ENCODE measurements around the gene DEFB132.

DEFB132 gene

DNA sequence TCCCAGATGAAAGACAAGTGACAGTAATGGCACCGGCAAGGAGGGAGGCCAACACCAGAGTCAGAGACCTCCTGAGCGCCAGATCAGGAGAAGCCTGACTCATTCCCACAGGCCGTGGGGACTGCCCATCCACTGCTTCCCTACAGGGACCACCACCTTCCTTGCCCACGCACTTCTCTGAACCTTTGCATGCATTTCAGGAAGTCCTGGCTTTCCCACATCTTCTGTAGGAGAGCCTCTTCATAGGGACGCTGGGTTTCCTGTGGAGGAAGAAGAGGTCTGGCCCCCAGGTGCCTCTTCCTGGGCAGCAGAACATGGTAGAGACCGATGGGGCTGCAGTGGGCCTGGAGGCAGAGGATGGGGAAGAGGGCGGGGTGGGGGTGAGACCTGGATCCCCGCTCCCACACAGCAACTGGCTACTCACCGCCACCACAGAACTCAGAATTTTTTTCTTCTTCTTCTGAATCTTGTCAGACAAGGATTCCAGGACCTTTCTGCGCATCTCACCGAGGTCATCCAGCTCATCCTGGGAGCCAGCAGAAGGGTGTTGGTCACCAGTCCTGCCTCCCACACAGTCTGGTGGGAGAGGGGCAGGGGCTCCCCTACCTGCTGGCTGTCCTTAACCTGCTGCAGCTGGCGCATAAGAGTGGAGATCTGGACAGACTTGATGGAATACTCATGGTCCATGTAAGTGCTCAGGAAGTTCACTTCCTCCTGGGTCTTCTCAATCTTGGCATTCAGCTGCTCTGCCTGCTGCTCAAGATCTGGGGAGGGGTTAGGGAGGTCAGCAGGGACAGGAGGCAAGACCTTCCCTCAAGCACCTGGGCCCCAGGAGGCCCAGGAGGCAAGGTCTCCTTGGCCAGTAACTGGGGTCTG, 19.3 kb downstream of the DEFB132 start:
- Histone ChIP-seq H4K20me1 (ENCODE audit: low read depth, low read length) (no peaks in the 10 kb centered on the region), H3K9me2 (replicated peaks; ENCODE audit: insufficient read depth, low read length) (no peaks in the 10 kb centered on the region), H3F3A (ENCODE audit: insufficient read depth) (no peaks in the 10 kb centered on the region), H3K9ac (ENCODE audit: low read length) (no peak overlapping the region), H3K79me2 (ENCODE audit: insufficient read depth, low read length) (no peaks in the 10 kb centered on the region), H2AFZ (ENCODE audit: low read depth, low read length, severe bottlenecking) (no peak overlapping the region), H3K27ac (ENCODE audit: low read depth, low read length) (no peak overlapping the region), H3K27me3 (ENCODE audit: low read length) (no peaks in the 10 kb centered on the region), H3K4me2 (ENCODE audit: low read depth, low read length, poor library complexity, severe bottlenecking) (no peak overlapping the region), H3K9me3 (ENCODE audit: insufficient read depth, low read length) (no peaks in the 10 kb centered on the region), H3K4me3 (ENCODE audit: insufficient read depth, low read length, poor library complexity, severe bottlenecking) (no peak overlapping the region), H3K36me3 (ENCODE audit: low read length) (no peaks in the 10 kb centered on the region)
- TF ChIP-seq, protein P1, sequence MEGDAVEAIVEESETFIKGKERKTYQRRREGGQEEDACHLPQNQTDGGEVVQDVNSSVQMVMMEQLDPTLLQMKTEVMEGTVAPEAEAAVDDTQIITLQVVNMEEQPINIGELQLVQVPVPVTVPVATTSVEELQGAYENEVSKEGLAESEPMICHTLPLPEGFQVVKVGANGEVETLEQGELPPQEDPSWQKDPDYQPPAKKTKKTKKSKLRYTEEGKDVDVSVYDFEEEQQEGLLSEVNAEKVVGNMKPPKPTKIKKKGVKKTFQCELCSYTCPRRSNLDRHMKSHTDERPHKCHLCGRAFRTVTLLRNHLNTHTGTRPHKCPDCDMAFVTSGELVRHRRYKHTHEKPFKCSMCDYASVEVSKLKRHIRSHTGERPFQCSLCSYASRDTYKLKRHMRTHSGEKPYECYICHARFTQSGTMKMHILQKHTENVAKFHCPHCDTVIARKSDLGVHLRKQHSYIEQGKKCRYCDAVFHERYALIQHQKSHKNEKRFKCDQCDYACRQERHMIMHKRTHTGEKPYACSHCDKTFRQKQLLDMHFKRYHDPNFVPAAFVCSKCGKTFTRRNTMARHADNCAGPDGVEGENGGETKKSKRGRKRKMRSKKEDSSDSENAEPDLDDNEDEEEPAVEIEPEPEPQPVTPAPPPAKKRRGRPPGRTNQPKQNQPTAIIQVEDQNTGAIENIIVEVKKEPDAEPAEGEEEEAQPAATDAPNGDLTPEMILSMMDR (IDR thresholded peaks at IDR 0.05; ENCODE audit: insufficient read depth, low read length, poor library complexity, severe bottlenecking): no peak
- TF ChIP-seq EZH2phosphoT487 (conservative IDR thresholded peaks at IDR 0.05; ENCODE audit: low read length): no peak

DNA sequence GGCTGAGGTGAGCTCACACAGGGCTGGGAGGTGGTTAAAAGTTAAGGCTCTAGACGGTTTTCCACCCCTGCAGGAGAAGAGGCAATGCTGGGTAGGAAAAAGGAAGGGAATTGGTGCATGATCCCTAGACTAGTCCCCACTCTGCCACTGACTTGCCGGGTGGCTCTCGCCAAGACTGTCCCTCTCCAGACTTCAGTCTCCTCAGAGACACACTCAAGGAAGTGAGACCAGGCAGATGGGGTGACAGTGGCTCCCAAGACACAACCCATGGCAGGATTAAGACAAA, 19.9 kb downstream of the DEFB132 start:
- no peaks in the 10 kb centered on the region for H3K27me3 ChIP-seq (ENCODE audit: low read length)
- no peak overlapping the region for H3K4me3 ChIP-seq (ENCODE audit: insufficient read depth, low read length, poor library complexity, severe bottlenecking)
- no peaks in the 10 kb centered on the region for H3K36me3 ChIP-seq (ENCODE audit: low read length)
- no peaks in the 10 kb centered on the region for H3K9me3 ChIP-seq (ENCODE audit: insufficient read depth, low read length)
- TF ChIP-seq, protein P1 (IDR thresholded peaks at IDR 0.05; ENCODE audit: insufficient read depth, low read length, poor library complexity, severe bottlenecking): no peak
- no peak for TF ChIP-seq EZH2phosphoT487 (conservative IDR thresholded peaks at IDR 0.05; ENCODE audit: low read length)
- no peaks in the 10 kb centered on the region for H3K9me2 ChIP-seq (replicated peaks; ENCODE audit: insufficient read depth, low read length)
- no peaks in the 10 kb centered on the region for H3K79me2 ChIP-seq (ENCODE audit: insufficient read depth, low read length)
- no peaks in the 10 kb centered on the region for H4K20me1 ChIP-seq (ENCODE audit: low read depth, low read length)
- no peak overlapping the region for H3K27ac ChIP-seq (ENCODE audit: low read depth, low read length)
- H2AFZ ChIP-seq (ENCODE audit: low read depth, low read length, severe bottlenecking): no peak overlapping the region
- H3K9ac ChIP-seq (ENCODE audit: low read length): no peak overlapping the region
- no peaks in the 10 kb centered on the region for H3F3A ChIP-seq (ENCODE audit: insufficient read depth)
- no peak overlapping the region for H3K4me2 ChIP-seq (ENCODE audit: low read depth, low read length, poor library complexity, severe bottlenecking)

DNA sequence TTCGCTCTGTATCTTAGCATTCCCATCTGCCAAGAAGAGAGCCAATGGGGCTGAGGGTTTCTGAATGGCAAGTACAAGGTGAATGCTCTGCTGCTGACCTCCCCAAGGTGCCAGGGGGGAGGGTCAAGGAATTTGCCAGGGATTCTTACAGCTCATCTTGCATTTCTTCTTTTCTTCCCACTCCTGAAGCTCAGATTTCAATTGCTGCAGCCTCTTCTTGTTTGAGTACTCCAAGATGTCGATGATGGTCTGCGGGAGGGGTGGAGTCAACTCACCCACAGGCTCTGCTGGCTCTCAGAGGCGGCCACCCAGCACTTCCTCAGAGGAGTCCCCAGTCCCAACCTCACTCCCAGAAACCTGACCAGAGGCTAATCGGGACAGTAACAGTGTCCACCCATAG, 20.7 kb downstream of the DEFB132 start:
- no peaks in the 10 kb centered on the region for H3K27me3 ChIP-seq (ENCODE audit: low read length)
- H4K20me1 ChIP-seq (ENCODE audit: low read depth, low read length): no peaks in the 10 kb centered on the region
- H3K4me2 ChIP-seq (ENCODE audit: low read depth, low read length, poor library complexity, severe bottlenecking): no peak overlapping the region
- H3K9me3 ChIP-seq (ENCODE audit: insufficient read depth, low read length): no peaks in the 10 kb centered on the region
- no peak overlapping the region for H3K4me3 ChIP-seq (ENCODE audit: insufficient read depth, low read length, poor library complexity, severe bottlenecking)
- no peaks in the 10 kb centered on the region for H3K79me2 ChIP-seq (ENCODE audit: insufficient read depth, low read length)
- no peak overlapping the region for H3K9ac ChIP-seq (ENCODE audit: low read length)
- TF ChIP-seq EZH2phosphoT487 (conservative IDR thresholded peaks at IDR 0.05; ENCODE audit: low read length): no peak
- TF ChIP-seq, protein P1 (IDR thresholded peaks at IDR 0.05; ENCODE audit: insufficient read depth, low read length, poor library complexity, severe bottlenecking): no peak
- no peaks in the 10 kb centered on the region for H3F3A ChIP-seq (ENCODE audit: insufficient read depth)
- H3K9me2 ChIP-seq (replicated peaks; ENCODE audit: insufficient read depth, low read length): no peaks in the 10 kb centered on the region
- H3K36me3 ChIP-seq (ENCODE audit: low read length): no peaks in the 10 kb centered on the region
- H3K27ac ChIP-seq (ENCODE audit: low read depth, low read length): no peak overlapping the region
- no peak overlapping the region for H2AFZ ChIP-seq (ENCODE audit: low read depth, low read length, severe bottlenecking)

All from SU-DHL-6 (cell line).